K562 (cell line): Measurements from ENCODE around the gene TIMP1. TPM values are rescaled to one million over a fixed set of nuclear protein-coding genes. Genes with fewer than 3 reads are reported as not detected.

Experiments
- ATAC-seq: fragments of 200-7000 bp; cut with Tn5 transposase; 3 replicates; pipeline ENCODE4 v1.9.1; 2020; ENCODE audit warnings: moderate library complexity
- BruUV-seq: library from RNA; stranded (reverse); fragments of 400-500 nt; replicated peaks from 2 replicates; lab custom pipeline; 2021; lab: Mats Ljungman, UMichigan
- CTCF ChIA-PET: fragments of 300-600 bp; formaldehyde crosslinking; extraction: SDS; loops from one replicate; lab custom pipeline; 2021; ENCODE audit warnings: low intra/inter-chr PET ratio; lab: Yijun Ruan, JAX
- POLR2A ChIA-PET: fragments of 300-600, 350-650 bp; sonication (Branson Sonifier 250); formaldehyde crosslinking; extraction: SDS; loops from one replicate; lab custom pipeline; 2021; ENCODE audit warnings: antibody characterized with exemption, inconsistent platforms; lab: Yijun Ruan, JAX
- DNase-seq, 4 experiments: peaks; one replicate each; pipeline versions ENCODE4 v3.0.0 to v3.0.0-alpha.2; 2011 to 2018; ENCODE audit warnings: low spot score in 3 of 4, mixed read lengths in 3 of 4; ENCODE audit errors: extremely low read depth in 1 of 4
- FAIRE-seq: peaks from 2 replicates; lab custom pipeline; 2011; peaks lifted over from hg19 to GRCh38; lab: Jason Lieb, UNC
- H2AFZ ChIP-seq: 2 replicates; pipeline ENCODE4 v1.6.0; 2011; ENCODE audit warnings: low read depth, low read length, control low read depth, inconsistent platforms
- H3K27ac ChIP-seq: fragments of 200-600 bp; 3 replicates; pipeline ENCODE4 v1.8.0; 2011; ENCODE audit warnings: low read depth, mild to moderate bottlenecking, control low read depth, inconsistent platforms, low read length, moderate library complexity, mixed read lengths; ENCODE audit errors: extremely low read depth
- H3K27me3 ChIP-seq, 2 experiments: fragments of 300-600 bp in 1 of 2; 2 replicates in 1 of 2; 3 replicates in 1 of 2; pipeline versions ENCODE4 v1.6.0 to v1.8.0; 2011; ENCODE audit warnings: inconsistent platforms in 2 of 2, low read length in 2 of 2, mild to moderate bottlenecking in 1 of 2, mixed read lengths in 1 of 2, moderate library complexity in 1 of 2; ENCODE audit not compliant: control insufficient read depth in 2 of 2, insufficient read depth in 2 of 2
- H3K36me3 ChIP-seq: fragments of 300-600 bp; 3 replicates; pipeline ENCODE4 v1.8.0; 2011; ENCODE audit warnings: mild to moderate bottlenecking, low read length, inconsistent platforms; ENCODE audit not compliant: control insufficient read depth, insufficient read depth
- H3K4me1 ChIP-seq, 2 experiments: fragments of 200-600 bp in 1 of 2; replicated peaks in 1 of 2; 2 replicates in 1 of 2; 3 replicates in 1 of 2; pipeline versions ENCODE4 v1.5.1 to v1.8.0; 2011; ENCODE audit warnings: inconsistent platforms in 2 of 2, low read length in 2 of 2, mild to moderate bottlenecking in 1 of 2, mixed read lengths in 1 of 2, moderate library complexity in 1 of 2; ENCODE audit not compliant: control insufficient read depth in 2 of 2, insufficient read depth in 2 of 2
- H3K4me2 ChIP-seq: 2 replicates; pipeline ENCODE4 v1.6.1; 2011; ENCODE audit warnings: low read length, control low read depth, inconsistent platforms, mixed read lengths; ENCODE audit not compliant: insufficient read depth
- H3K4me3 ChIP-seq: fragments of 200-600 bp; sonication (generic), shearing (Covaris generic); 2 replicates; pipeline ENCODE4 v1.5.1; 2016; ENCODE audit warnings: control low read depth, inconsistent platforms
- H3K79me2 ChIP-seq: fragments of 200-600 bp; 3 replicates; pipeline ENCODE4 v1.8.0; 2011; ENCODE audit warnings: low read length, inconsistent platforms; ENCODE audit not compliant: control insufficient read depth, insufficient read depth
- H3K9ac ChIP-seq, 2 experiments: 2 replicates each; pipeline versions ENCODE4 v1.6.0 to v1.6.1; 2011; ENCODE audit warnings: low read depth in 2 of 2, low read length in 2 of 2, control low read depth in 1 of 2, inconsistent platforms in 1 of 2, mild to moderate bottlenecking in 1 of 2, mixed read lengths in 1 of 2; ENCODE audit not compliant: insufficient read depth in 1 of 2
- H3K9me1 ChIP-seq: one replicate; pipeline ENCODE4 v1.6.0; 2011; ENCODE audit warnings: inconsistent platforms, mild to moderate bottlenecking, low read length, moderate library complexity; ENCODE audit not compliant: control insufficient read depth, insufficient read depth
- H3K9me3 ChIP-seq: replicated peaks from 2 replicates; pipeline ENCODE4 v1.5.1; 2011; ENCODE audit warnings: low read depth, low read length, inconsistent platforms; ENCODE audit not compliant: control insufficient read depth, insufficient read depth
- H4K20me1 ChIP-seq: replicated peaks from 2 replicates; pipeline ENCODE4 v1.6.1; 2011; ENCODE audit warnings: low read length, inconsistent platforms, mixed read lengths; ENCODE audit not compliant: control insufficient read depth, insufficient read depth
- BCLAF1 ChIP-seq, 2 experiments: fragments of 450-650 bp in 1 of 2; IDR thresholded peaks; 2 replicates each; pipeline ENCODE4 v1.6.1; 2011 to 2017; ENCODE audit warnings: low read depth in 2 of 2, antibody characterized with exemption in 1 of 2, borderline replicate concordance in 1 of 2, low read length in 1 of 2, mild to moderate bottlenecking in 1 of 2, mixed read lengths in 1 of 2; ENCODE audit not compliant: control insufficient read depth in 1 of 2
- MCM2 ChIP-seq: fragments of 450-650 bp; IDR thresholded peaks from 2 replicates; pipeline ENCODE4 v1.6.1; 2017; ENCODE audit warnings: low read depth, mild to moderate bottlenecking
- MLX ChIP-seq, 2 experiments: fragments of 450-650 bp in 1 of 2; sonication (generic) in 1 of 2; formaldehyde crosslinking; conservative IDR thresholded peaks; 2 replicates each; pipeline versions ENCODE4 v1.4.0 to v1.8.1; 2020 to 2022; ENCODE audit warnings: mild to moderate bottlenecking in 1 of 2, missing genetic modification reagents in 1 of 2
- MTA2 ChIP-seq: fragments of 450-650 bp; IDR thresholded peaks from 2 replicates; pipeline ENCODE4 v1.6.1; 2016; ENCODE audit warnings: low read depth
- NFYB ChIP-seq: IDR thresholded peaks from 2 replicates; pipeline ENCODE4 v1.6.1; 2011; ENCODE audit warnings: mild to moderate bottlenecking, moderate library complexity; ENCODE audit not compliant: insufficient read length; ENCODE audit errors: extremely low read depth
- PKNOX1 ChIP-seq: fragments of 450-650 bp; IDR thresholded peaks from 2 replicates; pipeline ENCODE4 v1.6.1; 2016
- ZNF316 ChIP-seq: fragments of 450-650 bp; IDR thresholded peaks from 2 replicates; pipeline ENCODE4 v1.6.1; 2016
- WGBS: fragments of 100-300 bp; shearing (Covaris generic); methylation state at CpG from one replicate; pipeline ENCODE4 v1.1.6; 2016; ENCODE audit warnings: low coverage, mixed read lengths; ENCODE audit not compliant: insufficient coverage; ENCODE audit errors: missing lambda C conversion rate; 5-methylcytosine and 5-hydroxymethylcytosine counted together
- in situ Hi-C: fragments of 300-500 bp; cut with MboI; formaldehyde crosslinking; loops from 4 replicates; pipeline ENCODE4 v1.15.0; 2018; ENCODE audit warnings: inconsistent platforms, mixed read lengths
- intact Hi-C: fragments of 100-400 bp; cut with micrococcal nuclease; formaldehyde crosslinking; loops from 2 replicates; pipeline ENCODE4 v1.14.2; 2022
- polyA plus RNA-seq, 8 experiments: library from polyadenylated mRNA; depleted of rRNA in 4 of 8; stranded (reverse) in 5 of 8; unstranded in 3 of 8; fragments of >200 nt; fragmentation: Nextera tagmentation in 2 of 8; fragmentation: Illumina TruSeq in 1 of 8; extraction: Ambion mirVana in 2 of 8; extraction: Trizol in 1 of 8; gene quantifications; 2 replicates each; pipeline versions ENCODE4 v1.2.1 to v1.2.3, GENCODE V29; 2011 to 2014; ENCODE audit warnings: inconsistent platforms in 1 of 8, missing spikeins in 1 of 8
- total RNA-seq, 7 experiments: library from RNA; depleted of rRNA in 6 of 7; stranded (reverse); fragments of >200 nt in 6 of 7; fragmentation: Illumina TruSeq in 2 of 7; extraction: Trizol in 2 of 7; gene quantifications; 2 replicates each; pipeline versions ENCODE4 v1.2.1 to v1.2.3, GENCODE V29; 2011 to 2021; ENCODE audit warnings: low replicate concordance in 1 of 7

TIMP1 gene
- total and polyA plus RNA-seq, 9 of the 15 experiments (the other 6 are each of a cell fraction or from before 2014, with no cell fraction given), result 115 to 699 (median 273) TPM

- no peak for TF ChIP-seq MLX (CRISPR knock-in tag; conservative IDR thresholded peaks at IDR 0.05)
- no peak for TF ChIP-seq ZNF316
- no peak for TF ChIP-seq MTA2
- TF ChIP-seq, all 486 proteins: peak for 0
Observed at GRCh38 chrX:47621851-47622250, 39.6 kb downstream of the TIMP1 start (continued).

GRCh38 chrX:47623540-47624027 lies 41.3 kb downstream of the TIMP1 start:
- WGBS, result 29% methylated on average over 15 of the region's 35 CpGs
- POLR2A ChIA-PET, result no interaction called here

More at GRCh38 chrX:47623540-47624027, 41.3 kb downstream of the TIMP1 start:
- Histone ChIP-seq H3K9me3 (no peaks in the 10 kb centered on the region), H3K36me3 (no peaks in the 10 kb centered on the region), H2AFZ (no peak overlapping the region), H4K20me1 (no peaks in the 10 kb centered on the region), H3K9ac (no peak overlapping the region), H3K27me3 (peaks cover 0 to 34% of the 10 kb centered on the region in 2 experiments; a peak in 2 of 5 replicates), H3K4me3 (no peak overlapping the region)
- in situ Hi-C loops, result no loop called here
- FAIRE-seq (no peak), DNase-seq (peak in 3 of 4 experiments; percentile 40 to 47 (median 46)), ATAC-seq (0 out of 3 replicates have a peak, but pooled peaks have one; percentile 21)
- TF ChIP-seq PKNOX1, result peak; percentile 50; the same call in 1 of the 2 replicates
- TF ChIP-seq NFYB, result peak; percentile 24
- no peak for TF ChIP-seq BCLAF1 (IDR thresholded peaks at IDR 0.05; ENCODE audit: borderline replicate concordance in 1 of 2, control insufficient read depth in 1 of 2, low read depth in 2 of 2, low read length in 1 of 2)
- no peak for TF ChIP-seq MCM2
- TF ChIP-seq, all 486 proteins: peak for 2
- Histone ChIP-seq H3K4me2 (peak overlapping the region; percentile 25; the same call in 1 of the 2 replicates), H3K4me1 (peaks cover 0 to 25% of the 10 kb centered on the region in 2 experiments; a peak in 2 of 5 replicates), H3K27ac (no peak overlapping the region), H3K9me1 (no peaks in the 10 kb centered on the region), H3K79me2 (no peaks in the 10 kb centered on the region)
- no TSS peak for BruUV-seq
- CTCF ChIA-PET, result no interaction called here
- intact Hi-C loops, result no loop called here
